ENCODE data around the gene VPS72. TPM values are rescaled to one million over a fixed set of nuclear protein-coding genes. Genes with fewer than 3 reads are reported as not detected.

Gene VPS72
- total and polyA plus RNA-seq, 9 of the 15 experiments (the other 6 are each of a cell fraction or from before 2014, with no cell fraction given): 7.2 to 131 (median 75.7) TPM

- TF ChIP-seq ETS1 (conservative IDR thresholded peaks at IDR 0.05; ENCODE audit: control insufficient read depth, low read depth, low read length) (peak; percentile 94), ZNF740 (CRISPR knock-in tag; IDR thresholded peaks at IDR 0.05) (0 out of 2 replicates have a peak, but pooled peaks have one; percentile 25), ZNF740 (tag; IDR thresholded peaks at IDR 0.05) (no peak), MAFF (IDR thresholded peaks at IDR 0.05; ENCODE audit: low read length) (no peak), ZNF354B (CRISPR knock-in tag; IDR thresholded peaks at IDR 0.05) (no peak), ZNF384 (IDR thresholded peaks at IDR 0.05; ENCODE audit: low read depth, low read length) (0 out of 2 replicates have a peak, but pooled peaks have one; percentile 21), ATF1 (CRISPR knock-in tag; IDR thresholded peaks at IDR 0.05) (no peak), ATF1 (tag; IDR thresholded peaks at IDR 0.05) (peak; percentile 56; the same call in 1 of the 2 replicates), HCFC1 (IDR thresholded peaks at IDR 0.05; ENCODE audit: low read depth, low read length) (peak; percentile 81), GMEB1 (CRISPR knock-in tag; IDR thresholded peaks at IDR 0.05) (peak; percentile 77), TBP (optimal IDR thresholded peaks at IDR 0.05; ENCODE audit: low read depth, low read length) (peak; percentile 91), NFIC (IDR thresholded peaks at IDR 0.05) (peak; percentile 53), PRMT5 (CRISPR knock-in tag; IDR thresholded peaks at IDR 0.05) (no peak), ELF2 (CRISPR knock-in tag; IDR thresholded peaks at IDR 0.05) (peak; percentile 93), EP400 (IDR thresholded peaks at IDR 0.05) (peak; percentile 92), DIDO1 (tag; IDR thresholded peaks at IDR 0.05; ENCODE audit: low read depth) (peak; percentile 79), CEBPZ (IDR thresholded peaks at IDR 0.05; ENCODE audit: borderline replicate concordance, low read depth, low read length) (peak; percentile 77), SFPQ (IDR thresholded peaks at IDR 0.05; ENCODE audit: low read depth, low read length) (no peak), CREM (IDR thresholded peaks at IDR 0.05; ENCODE audit: low read depth) (peak; percentile 70), CAMTA2 (CRISPR knock-in tag; conservative IDR thresholded peaks at IDR 0.05) (no peak)
Measured at GRCh38 chr1:151189637-151190445, at the start of gene VPS72 (continued).

Measured in K562 (cell line).